Measurements from ENCODE around the gene CARF. TPM values are rescaled to one million over a fixed set of nuclear protein-coding genes. Genes with fewer than 3 reads are reported as not detected.

The CARF gene
- total and polyA plus RNA-seq, 2 of the 13 experiments (the other 11 are each of a cell fraction or from before 2014, with no cell fraction given): 3.0 to 5.4 TPM

DNA sequence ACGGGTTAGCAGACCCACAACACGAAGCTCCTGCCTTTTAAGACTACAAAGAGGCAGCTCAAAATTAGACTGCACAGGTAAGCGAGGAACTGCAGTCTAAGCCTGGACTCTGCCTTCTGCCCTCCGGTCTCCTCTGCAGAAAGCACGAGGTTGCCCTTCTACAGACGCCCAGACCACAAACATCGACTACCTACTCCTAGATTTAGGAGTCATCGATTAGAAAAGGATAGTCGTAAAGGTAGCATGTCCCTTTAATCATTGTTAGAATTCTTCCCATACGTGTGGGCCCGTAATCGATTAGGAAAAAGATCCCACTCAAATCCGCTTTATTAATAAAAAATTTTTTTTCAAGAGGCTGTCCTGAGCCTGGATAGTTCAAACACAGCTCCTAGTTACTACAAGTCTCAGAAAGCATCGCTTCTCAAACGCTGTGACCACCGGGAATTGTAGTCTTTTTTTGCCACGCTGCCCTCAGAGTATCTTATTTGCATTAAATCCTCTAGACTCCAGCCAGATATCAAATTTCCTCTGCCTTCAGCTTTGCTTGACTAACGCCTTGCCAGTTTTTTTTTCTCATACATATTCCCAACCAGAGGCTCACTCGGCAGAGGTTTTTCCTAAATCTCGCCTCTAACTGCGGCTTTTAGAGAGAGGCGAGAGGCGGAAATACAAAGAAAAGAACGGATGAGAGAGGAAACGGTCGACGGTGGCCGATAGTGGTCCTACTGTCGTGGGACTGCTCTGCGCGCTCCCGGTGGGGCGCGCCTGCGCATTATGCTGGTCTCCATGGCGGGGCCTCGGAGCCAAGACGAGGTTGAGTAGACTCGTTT is at the start of gene CARF, which contains the start of gene WDR12 (continued):
- TF ChIP-seq ZNF12 (CRISPR knock-in tag; IDR thresholded peaks at IDR 0.05) (peak; percentile 38; the same call in 1 of the 2 replicates), BCLAF1 (IDR thresholded peaks at IDR 0.05) (no peak), ZNF773 (CRISPR knock-in tag; IDR thresholded peaks at IDR 0.05; ENCODE audit: borderline replicate concordance) (no peak), ZFP62 (CRISPR knock-in tag; IDR thresholded peaks at IDR 0.05) (no peak), CHD2 (IDR thresholded peaks at IDR 0.05; ENCODE audit: low read depth, low read length) (peak; percentile 75), SYNCRIP (IDR thresholded peaks at IDR 0.05; ENCODE audit: insufficient read depth, low read depth, low read length) (no peak), SMARCE1 (IDR thresholded peaks at IDR 0.05; ENCODE audit: borderline replicate concordance) (no peak), ZNF317 (CRISPR knock-in tag; IDR thresholded peaks at IDR 0.05) (no peak), ZNF17 (CRISPR knock-in tag; IDR thresholded peaks at IDR 0.05) (no peak), ZNF747 (CRISPR knock-in tag; IDR thresholded peaks at IDR 0.05; ENCODE audit: borderline replicate concordance) (peak; percentile 88), MAFF (IDR thresholded peaks at IDR 0.05; ENCODE audit: low read depth, low read length) (no peak), PAWR (CRISPR knock-in tag; IDR thresholded peaks at IDR 0.05; ENCODE audit: borderline replicate concordance) (no peak), SP5 (CRISPR knock-in tag; IDR thresholded peaks at IDR 0.05; ENCODE audit: borderline replicate concordance, low read depth) (no peak; the same call in 1 of the 2 replicates), CTCF (CRISPR knock-in tag; IDR thresholded peaks at IDR 0.05) (no peak), GATAD2A (CRISPR knock-in tag; IDR thresholded peaks at IDR 0.05) (no peak; the same call in 1 of the 2 replicates), ZNF263 (CRISPR knock-in tag; IDR thresholded peaks at IDR 0.05) (no peak), ZFAT (CRISPR knock-in tag; conservative IDR thresholded peaks at IDR 0.05) (no peak), SETDB1 (CRISPR knock-in tag; IDR thresholded peaks at IDR 0.05; ENCODE audit: borderline replicate concordance) (no peak), ATF5 (CRISPR knock-in tag; IDR thresholded peaks at IDR 0.05; ENCODE audit: low read depth) (0 out of 2 replicates have a peak, but pooled peaks have one; percentile 20), ZNF792 (CRISPR knock-in tag; IDR thresholded peaks at IDR 0.05) (peak; percentile 68; the same call in 1 of the 2 replicates)
- TF ChIP-seq, protein P1, sequence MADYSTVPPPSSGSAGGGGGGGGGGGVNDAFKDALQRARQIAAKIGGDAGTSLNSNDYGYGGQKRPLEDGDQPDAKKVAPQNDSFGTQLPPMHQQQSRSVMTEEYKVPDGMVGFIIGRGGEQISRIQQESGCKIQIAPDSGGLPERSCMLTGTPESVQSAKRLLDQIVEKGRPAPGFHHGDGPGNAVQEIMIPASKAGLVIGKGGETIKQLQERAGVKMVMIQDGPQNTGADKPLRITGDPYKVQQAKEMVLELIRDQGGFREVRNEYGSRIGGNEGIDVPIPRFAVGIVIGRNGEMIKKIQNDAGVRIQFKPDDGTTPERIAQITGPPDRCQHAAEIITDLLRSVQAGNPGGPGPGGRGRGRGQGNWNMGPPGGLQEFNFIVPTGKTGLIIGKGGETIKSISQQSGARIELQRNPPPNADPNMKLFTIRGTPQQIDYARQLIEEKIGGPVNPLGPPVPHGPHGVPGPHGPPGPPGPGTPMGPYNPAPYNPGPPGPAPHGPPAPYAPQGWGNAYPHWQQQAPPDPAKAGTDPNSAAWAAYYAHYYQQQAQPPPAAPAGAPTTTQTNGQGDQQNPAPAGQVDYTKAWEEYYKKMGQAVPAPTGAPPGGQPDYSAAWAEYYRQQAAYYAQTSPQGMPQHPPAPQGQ (CRISPR knock-in tag; IDR thresholded peaks at IDR 0.05; ENCODE audit: borderline replicate concordance): no peak

Measured in HepG2 (cell line).